ENCODE measurements around the gene VIL1. TPM values are rescaled to one million over a fixed set of nuclear protein-coding genes. Genes with fewer than 3 reads are reported as not detected.

Gene VIL1
- total RNA-seq, 1 donor from 2014 or later: 0.41 TPM

DNA sequence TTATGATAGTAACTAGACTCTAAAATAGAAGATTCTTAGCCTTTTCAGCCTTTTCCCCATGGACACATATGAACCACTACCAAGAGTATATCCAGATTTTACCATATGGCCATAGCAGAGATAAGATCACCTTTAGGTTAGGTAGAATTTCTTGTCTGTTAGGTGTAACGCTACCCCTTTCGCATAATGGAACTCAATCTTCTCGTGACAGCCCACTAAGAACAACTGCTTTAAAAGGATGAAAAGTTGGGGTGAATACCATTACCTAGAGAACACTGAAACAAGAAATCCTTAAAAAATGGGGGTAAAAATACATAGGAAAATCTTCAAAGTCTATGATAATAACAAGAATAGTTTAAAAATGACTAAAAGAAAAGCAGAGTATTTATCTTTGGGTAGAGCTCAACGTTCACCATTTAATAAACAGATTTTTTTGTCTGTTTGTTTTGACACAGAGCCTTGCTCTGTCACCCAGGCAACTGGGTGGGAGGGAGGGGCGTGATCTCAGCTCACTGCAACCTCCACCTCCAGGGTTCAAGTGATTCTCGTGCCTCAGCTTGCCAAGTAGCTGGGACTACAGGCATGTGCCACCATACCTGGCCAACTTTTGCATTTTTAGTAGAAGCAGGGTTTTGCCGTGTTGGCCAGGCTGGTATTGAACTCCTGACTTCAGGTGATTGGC, 67.2 kb downstream of the VIL1 start:
- no peak for ATAC-seq
- H3K27me3 ChIP-seq (ENCODE audit: low read depth): no peaks in the 10 kb centered on the region
- intact Hi-C loops (cut with DNase I): no loop called here
- no peak for DNase-seq
- no peak overlapping the region for H3K27ac ChIP-seq
- H3K9me3 ChIP-seq: no peaks in the 10 kb centered on the region
- no peak overlapping the region for H3K4me3 ChIP-seq
- TF ChIP-seq CTCF (IDR thresholded peaks at IDR 0.05): no peak
- H3K4me1 ChIP-seq: no peaks in the 10 kb centered on the region
- peaks cover 79% of the 10 kb centered on the region for H3K36me3 ChIP-seq

- H3K4me1 ChIP-seq: peaks cover 19% of the 10 kb centered on the region
- H3K4me3 ChIP-seq: no peak overlapping the region
- TF ChIP-seq CTCF (IDR thresholded peaks at IDR 0.05): no peak
- no peak overlapping the region for H3K27ac ChIP-seq
- peaks cover 39% of the 10 kb centered on the region for H3K36me3 ChIP-seq
- intact Hi-C loops (cut with DNase I): no loop called here
- H3K9me3 ChIP-seq: no peaks in the 10 kb centered on the region
- ATAC-seq (peak; percentile 46 to 51), DNase-seq (no peak)
- no peaks in the 10 kb centered on the region for H3K27me3 ChIP-seq (ENCODE audit: low read depth)
Observed at GRCh38 chr2:218500501-218501060, 81.7 kb downstream of the VIL1 start.

GRCh38 chr2:218501665-218502064, 82.7 kb downstream of the VIL1 start:
- TF ChIP-seq CTCF (IDR thresholded peaks at IDR 0.05): no peak
- Histone ChIP-seq H3K27me3 (ENCODE audit: low read depth) (no peaks in the 10 kb centered on the region), H3K9me3 (no peaks in the 10 kb centered on the region), H3K4me3 (no peak overlapping the region), H3K4me1 (peaks cover 19% of the 10 kb centered on the region), H3K36me3 (peaks cover 30% of the 10 kb centered on the region), H3K27ac (peak overlapping the region; percentile 71)
- ATAC-seq: peak; percentile 86 to 90
- DNase-seq: no peak
- intact Hi-C loops (cut with DNase I): no loop called here

Small RNAs within 50 kb of the gene (microRNA-seq; reads per million reads assigned to microRNA genes)
- gene MIR26B (ENCODE audit: borderline number of aligned reads): 38,877 reads per million, percentile 99 among the genes with 10 or more reads in this experiment

Other genes with a start within 250 kb of the VIL1 start
- 382 TPM for gene ARPC2, start 201.9 kb upstream of the VIL1 start, total RNA-seq
- 4.6 TPM for gene GPBAR1, start 158.1 kb upstream of the VIL1 start, total RNA-seq
- 58.8 TPM for gene AAMP, start 149.0 kb upstream of the VIL1 start, total RNA-seq
- gene PNKD, start 148.6 kb upstream of the VIL1 start, total RNA-seq: 65.8 TPM
- gene TMBIM1, start 126.6 kb upstream of the VIL1 start, total RNA-seq: 300 TPM
- 5.6 TPM for gene CATIP, start 62.3 kb upstream of the VIL1 start, total RNA-seq
- 419 TPM for gene SLC11A1, start 36.9 kb upstream of the VIL1 start, total RNA-seq
- gene CTDSP1, start 19.3 kb upstream of the VIL1 start, total RNA-seq: 168 TPM
- 13.2 TPM for gene USP37, start 149.2 kb downstream of the VIL1 start, total RNA-seq
- gene CNOT9, start 149.7 kb downstream of the VIL1 start, total RNA-seq: 31.5 TPM
- gene PLCD4, start 188.8 kb downstream of the VIL1 start, total RNA-seq: 1.1 TPM
- 21.1 TPM for gene ZNF142, start 240.5 kb downstream of the VIL1 start, total RNA-seq
- gene BCS1L, start 240.6 kb downstream of the VIL1 start, total RNA-seq: 26.7 TPM

Data from lower lobe of right lung (tissue), 2 donors.